Forelimb muscle (tissue), 1 donor: Measurements from ENCODE around the gene SLC24A4. TPM values are rescaled to one million over a fixed set of nuclear protein-coding genes. Genes with fewer than 3 reads are reported as not detected.

ENCODE experiments used
- DNase-seq: peaks from one replicate; pipeline ENCODE4 v3.0.0-alpha.2; 2013; ENCODE audit warnings: low read depth
- polyA plus RNA-seq: library from polyadenylated mRNA; unstranded; fragments of 120-200 nt; gene quantifications from one replicate; pipeline ENCODE4 v1.2.1, GENCODE V29; 2013; ENCODE audit not compliant: insufficient read length

SLC24A4 gene
- polyA plus RNA-seq, 1 donor = 2.1 TPM

DNA sequence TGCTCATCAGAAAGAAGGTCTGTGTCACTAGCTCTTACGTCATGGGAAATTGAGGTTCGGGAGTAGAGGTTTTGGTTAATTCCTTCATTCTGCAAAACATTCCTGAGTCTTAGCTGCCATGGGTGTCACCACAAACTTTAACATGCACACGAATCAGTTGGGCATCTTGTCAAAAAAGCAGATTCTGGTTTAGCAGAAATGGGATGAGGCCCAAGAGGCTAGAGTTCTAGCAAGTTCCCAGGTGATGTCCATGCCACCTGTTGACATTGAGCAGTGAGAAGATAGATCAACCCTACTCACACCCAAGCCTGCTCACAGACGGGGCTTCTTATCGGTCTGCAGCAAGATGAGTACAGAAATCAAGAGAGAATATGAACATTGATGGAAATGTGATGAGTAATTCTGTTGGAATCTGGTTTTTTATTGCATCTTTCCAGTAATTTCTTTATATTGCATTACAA, 179.0 kb downstream of the SLC24A4 start:
- DNase-seq = no peak

DNA sequence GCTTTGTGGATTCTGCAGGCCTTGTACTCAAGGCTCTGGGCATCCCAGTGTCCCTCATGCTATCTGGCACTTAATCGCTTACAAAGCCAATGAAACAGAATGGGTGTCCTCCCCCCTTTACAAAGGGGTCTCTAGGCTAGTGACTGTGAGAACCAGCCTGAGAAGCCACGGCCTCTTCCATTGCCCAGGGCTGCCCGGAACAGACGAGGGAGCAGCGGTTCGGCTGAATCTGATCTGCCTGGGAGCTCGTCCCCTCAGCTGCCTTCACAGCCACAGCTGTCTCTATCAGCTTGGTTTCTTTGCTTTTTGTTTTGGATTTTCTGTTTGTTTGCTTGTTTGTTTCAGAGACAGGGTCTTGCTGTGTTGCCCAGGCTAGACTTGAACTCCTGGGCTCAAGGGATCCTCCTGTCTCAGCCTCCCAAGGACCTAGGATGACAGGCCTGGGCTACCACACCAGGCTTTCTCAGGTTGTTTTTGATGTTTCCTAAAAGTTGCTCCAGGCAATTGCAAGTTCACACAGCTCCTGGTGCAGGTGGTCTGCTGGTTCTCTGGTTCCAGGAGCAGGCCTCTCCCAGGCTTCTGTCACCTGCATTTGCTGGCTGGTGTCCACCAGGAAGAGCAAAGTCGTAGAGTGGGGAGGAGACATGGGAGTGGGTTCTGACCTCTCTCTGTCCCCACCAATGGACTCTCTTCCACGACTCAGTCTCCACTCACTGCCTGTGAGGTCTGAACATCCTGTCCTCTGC, 179.7 kb downstream of the SLC24A4 start:
- DNase-seq = no peak

DNA sequence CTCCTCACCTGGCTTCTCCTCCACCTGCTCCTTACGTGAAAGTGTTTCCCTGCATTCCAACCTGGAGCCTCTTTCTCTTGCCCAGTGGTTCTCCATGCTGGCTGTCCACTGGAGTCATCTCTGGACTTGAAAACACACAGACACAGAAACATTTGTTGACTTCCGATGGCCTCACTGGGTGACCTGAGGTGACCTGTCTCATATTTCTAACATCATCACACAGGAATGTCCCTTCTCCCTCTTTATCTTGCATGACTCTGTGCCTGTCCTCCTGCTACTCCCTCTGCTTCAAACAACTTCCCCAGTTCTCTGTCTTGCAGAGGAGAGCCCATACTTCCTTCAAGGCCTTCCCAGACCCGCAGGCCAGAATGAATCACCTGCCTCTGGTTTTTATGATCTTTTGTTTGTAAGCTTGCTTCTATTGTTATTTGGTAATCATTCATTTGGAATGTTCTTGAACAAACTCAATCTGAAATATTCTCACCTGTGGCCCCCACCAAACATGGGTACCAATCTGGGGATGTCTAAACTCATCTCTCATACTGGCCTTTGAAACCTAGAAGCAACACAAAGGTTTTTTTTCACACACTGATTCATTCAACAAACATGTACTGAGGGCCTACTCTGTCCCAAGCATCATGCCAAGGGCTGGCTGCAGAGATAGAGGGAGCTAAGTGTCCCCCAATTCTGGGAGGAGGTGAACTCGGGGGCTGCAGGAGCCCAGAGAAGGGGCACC, 181.0 kb downstream of the SLC24A4 start:
- DNase-seq = no peak

DNA sequence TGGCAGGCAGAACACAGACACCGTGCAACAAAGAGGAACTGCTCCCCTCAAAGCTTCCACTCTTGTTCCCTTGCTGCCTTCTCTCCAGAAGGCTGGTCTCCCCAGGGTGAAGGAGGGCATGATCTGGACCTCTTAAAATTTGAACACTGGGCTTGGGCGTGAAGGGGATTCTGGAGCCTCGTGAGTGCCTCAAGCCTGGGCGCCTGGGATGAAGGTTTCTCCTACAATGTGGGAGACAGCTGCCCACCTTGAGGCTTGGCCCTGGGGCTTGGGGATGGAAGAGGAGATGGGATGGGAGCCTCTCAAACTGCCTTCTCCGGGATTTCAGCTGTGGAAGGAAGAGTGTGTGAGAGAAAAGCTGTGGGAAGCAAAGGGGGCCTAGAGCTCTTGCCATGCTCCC, 182.9 kb downstream of the SLC24A4 start:
- DNase-seq = no peak

DNA sequence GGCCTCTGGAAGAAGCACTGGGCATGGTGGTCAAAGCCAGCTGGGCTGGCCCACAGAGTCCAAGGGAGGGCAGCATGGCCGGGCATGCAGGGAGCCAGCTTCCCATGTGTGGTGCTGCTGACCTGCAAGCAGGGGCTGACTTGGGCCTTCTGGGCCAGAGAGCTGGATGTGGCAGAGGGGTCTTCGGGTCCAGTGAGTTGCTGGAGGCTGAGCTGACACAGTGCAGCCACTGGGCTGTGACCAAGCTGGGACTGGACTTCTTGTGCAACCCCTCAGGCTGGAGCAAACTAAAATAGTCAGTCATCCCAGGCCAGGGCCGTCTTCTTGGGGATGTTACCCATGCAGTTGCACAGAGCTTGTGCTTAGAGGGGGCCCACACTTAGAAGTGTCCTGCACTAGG, 183.3 kb downstream of the SLC24A4 start:
- no peak for DNase-seq

DNA sequence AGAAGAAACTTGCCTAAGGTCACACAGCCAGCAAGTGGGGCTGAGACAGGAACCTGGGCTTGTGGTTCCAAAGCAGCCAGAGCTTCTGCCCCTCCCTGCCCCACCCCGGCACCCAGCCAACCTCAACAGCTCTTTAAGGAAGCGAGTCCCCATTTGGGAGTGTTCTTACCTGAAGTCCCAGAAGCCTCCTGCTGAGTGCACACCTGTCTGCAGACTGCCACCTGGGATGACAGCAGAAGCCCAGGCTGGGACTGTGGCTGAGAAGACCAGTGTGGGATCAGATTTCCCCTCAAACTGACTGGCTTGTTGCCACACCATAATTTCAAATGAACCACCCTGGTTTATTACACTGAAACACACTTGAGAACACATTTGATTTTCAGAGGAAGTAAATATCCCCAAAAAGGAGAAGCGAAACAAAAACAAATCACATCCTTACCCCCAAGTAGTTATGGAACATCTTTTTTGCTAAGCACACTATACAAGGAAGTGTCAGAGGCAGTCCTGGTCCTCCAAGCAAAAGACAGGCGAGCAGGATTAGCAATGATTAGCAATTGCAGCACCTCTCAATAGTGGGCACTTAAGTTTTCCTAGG, 184.3 kb downstream of the SLC24A4 start:
- DNase-seq = no peak

DNA sequence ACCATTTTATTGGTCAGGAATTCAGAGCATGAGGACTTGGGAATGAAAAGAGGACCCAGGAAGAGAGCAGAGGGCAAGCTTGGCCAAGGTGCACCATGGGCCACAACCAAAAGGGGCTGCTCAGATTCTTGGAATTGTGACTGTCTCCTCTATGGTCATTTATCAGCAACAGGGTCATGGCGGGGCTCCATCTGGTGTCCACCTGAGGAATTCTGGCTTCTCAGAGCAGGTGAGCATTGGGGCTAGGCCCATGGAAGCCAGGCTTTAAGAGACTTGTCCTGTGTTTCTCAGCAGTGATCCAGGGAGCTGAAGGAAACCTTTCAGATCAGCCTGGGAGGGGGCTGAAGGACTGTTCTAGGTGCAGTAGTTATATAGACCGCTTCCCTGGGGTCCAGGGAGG, 188.0 kb downstream of the SLC24A4 start:
- DNase-seq = no peak

DNA sequence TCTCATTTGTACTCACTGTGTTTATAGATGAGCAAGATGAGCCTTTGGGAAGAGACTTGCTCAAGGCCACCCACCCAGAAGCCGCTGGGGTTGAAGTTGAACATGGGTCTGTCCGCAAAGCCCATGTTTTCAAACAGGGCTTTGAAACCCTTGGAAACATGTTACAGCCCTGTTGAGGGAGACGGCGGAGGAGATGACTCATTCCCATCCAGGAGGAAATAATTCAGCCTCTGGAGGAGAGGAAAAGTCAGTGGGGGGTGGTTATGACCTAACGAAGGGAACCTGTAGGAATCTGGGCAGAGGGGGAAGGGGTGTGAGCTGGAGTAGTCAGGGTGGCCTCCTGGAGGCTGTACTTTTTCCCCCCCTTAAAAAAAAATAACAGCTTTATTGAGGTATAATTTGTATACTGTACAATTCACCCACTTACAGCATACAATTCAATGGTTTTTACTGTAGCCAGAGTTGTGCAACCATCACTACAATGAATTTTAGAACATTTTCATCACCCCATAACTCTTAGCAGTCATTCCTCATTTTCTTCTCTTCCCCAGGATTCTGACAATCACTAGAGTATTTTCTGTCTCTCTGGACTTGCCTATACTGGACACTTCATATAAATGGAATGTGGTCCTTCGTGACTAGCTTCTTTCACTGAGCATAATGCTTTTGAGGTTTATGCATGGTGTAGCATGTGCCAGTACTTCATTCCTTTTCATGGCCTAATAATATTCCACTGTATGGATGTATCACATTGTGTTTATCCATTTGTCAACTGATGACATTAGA, 188.7 kb downstream of the SLC24A4 start:
- no peak for DNase-seq

DNA sequence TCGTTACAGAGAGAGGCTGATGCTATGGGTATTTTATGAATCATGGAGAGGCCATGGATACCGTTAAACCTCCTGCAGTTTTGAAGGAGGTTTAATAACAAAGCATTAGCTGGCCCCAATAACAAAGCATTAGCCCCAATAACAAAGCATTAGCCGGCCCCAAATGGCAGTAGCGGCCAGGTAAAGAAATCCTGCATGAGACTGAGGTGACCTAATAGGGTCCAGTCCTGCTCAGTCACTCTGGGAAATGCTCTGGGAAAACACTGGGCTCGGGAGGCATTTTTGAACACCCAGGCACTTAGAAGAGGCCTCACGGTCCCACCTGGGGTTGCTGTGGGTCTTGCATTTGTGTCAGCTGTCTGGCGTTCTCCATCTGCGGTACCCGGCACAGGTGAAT, 189.8 kb downstream of the SLC24A4 start:
- DNase-seq = no peak

DNA sequence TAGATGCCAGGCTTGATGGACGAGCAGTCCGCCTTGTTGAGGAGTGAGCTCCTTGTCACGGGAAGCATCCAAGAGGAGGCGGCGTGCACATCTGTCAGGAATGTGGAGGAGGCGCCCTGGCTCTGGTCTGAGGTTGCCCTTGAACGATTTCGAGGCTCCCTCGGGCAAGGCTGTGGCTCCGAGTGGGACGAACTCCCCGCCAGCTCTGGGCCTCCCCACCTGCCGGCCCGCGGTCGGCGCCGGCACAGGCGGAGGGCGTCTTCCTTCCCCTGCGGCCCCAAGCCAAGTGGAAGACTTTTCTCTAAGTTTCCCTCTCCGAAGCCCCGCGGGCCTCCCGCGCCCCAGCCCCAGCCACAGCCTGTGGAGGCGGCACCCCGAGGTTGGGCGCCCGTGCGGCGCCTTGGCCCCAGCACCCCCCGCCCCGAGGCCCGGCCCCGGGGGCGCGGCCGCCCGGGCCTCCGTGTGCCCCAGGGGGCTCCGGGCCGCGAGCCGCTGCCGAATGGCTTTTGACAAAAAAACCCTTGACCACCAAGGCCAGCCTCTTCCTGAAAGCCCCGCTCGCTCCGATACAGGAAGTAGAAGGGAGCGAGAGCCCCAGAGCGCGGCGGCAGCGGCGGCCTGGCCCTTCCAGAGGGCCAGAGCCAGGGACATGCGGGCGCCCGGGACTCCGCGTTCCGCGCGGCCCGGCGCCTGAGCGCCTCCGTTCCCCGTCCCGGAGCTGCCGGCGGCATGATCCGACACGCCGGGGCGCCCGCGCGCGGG, 190.4 kb downstream of the SLC24A4 start, which contains the start of gene RIN3:
RIN3 (plus strand) TSS at position 578 of the 762 bp plus-strand sequence; CDS start at position 730, 152 bp downstream.
- no peak for DNase-seq

DNA sequence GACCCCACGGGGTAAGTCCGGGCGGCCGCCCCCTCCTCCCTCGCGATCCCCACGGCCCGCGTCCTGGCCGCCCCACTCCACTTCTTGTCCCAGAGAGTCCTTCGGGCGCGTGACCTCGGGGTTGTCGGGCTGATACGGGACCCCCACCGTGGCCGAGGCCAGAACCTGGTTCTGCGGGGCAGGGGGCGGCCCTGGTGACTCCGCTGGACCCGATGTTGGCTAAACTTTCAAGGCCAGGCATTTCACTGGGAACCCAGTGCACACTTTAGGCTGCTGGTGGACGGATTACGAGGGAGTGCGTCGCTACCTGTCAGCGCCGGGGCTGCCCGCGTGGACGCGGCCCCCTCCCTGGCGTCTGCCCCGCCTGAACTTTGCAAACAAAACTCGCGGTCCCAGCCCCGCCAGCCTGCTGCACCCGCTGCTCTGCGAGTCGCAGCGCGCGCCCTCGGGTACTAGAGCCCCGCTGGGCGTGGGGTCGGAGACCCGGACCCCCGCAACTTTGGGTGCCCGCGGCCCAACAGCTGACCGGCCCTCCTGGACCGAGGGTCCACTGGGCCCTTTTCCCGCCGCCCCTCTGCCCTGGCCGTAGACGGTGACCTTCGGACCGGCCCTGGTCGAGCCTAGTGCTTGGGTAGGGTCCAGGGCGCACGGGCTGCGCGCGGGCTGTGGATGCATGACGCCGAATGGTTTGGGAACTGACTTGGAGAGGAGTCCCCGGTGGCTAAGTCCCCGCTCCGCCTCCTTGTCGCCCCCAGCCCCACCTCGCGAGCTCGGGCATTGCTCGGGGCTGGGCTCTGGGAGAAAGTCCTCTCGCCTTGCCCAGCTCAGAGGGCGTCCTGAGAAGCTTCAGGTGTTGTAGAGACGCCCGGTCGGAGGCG, 191.2 kb downstream of the SLC24A4 start:
- DNase-seq = no peak

DNA sequence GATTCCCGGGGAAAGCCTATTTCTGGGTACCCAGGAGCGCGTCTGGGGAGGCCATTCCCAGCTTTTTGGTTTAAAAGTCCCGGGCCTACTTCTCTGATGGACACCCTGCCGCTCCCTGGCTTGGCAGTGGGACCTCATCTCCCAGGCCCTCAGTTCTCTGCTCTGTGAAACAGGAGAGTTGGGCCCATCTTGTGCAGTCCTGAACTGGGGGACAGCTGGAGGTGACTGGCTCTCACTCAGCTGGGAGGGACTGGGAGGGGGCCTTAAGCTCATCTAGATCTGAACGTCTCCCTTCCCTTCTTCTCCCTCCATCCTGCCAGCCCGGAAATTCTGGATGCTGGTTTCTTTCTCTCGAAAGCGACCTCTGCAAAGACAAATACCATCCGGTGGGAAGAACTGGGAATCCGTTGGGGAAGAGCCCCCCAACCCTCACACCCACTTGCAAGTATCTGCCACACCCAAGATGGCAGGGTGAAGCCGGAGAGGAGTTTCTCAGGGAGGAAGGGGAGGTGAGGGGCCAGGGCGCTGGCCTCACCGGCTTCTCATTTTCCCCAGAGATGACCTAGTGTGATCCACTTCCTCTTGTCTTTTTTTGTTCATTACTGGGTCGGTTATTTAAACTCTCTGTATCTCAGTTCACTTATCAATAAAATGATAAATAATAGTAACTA, 192.0 kb downstream of the SLC24A4 start:
- DNase-seq = no peak

DNA sequence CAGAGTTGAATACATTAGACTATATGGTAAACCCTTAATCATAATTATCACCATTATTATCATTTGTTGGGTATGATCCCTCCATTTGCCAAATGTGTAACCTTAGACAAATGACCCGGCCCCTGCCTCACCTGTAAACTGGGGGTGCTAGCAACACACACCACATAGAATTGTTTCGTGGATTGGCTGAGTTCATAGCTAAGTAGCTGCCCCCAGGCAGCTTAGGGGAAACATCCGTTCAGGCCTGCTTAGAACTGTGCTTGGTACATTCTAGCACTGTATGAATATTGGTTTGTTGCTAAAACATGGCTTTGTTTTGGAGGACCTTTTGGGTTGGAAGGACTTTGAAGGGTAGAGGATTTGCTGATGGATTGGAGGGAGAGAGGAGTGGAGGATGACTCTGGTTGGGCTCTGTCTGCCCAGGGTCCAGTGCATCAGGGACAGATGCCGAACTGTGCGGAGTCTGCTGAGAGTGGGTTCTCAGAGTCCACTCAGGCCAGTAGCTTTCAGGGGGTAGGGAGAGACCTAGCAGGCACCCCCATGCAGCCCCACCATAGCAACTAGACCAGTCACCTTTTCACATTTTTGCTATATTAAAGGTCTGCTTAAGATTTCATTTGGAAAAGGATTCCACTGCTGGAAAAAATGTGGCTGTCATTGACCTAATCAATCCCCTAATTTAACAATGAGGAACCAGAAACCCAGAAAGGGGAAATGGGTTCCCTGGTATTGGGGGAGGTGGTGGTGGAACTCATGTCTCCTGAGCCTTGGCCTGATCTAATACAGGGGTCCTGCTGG, 192.8 kb downstream of the SLC24A4 start:
- DNase-seq = no peak

DNA sequence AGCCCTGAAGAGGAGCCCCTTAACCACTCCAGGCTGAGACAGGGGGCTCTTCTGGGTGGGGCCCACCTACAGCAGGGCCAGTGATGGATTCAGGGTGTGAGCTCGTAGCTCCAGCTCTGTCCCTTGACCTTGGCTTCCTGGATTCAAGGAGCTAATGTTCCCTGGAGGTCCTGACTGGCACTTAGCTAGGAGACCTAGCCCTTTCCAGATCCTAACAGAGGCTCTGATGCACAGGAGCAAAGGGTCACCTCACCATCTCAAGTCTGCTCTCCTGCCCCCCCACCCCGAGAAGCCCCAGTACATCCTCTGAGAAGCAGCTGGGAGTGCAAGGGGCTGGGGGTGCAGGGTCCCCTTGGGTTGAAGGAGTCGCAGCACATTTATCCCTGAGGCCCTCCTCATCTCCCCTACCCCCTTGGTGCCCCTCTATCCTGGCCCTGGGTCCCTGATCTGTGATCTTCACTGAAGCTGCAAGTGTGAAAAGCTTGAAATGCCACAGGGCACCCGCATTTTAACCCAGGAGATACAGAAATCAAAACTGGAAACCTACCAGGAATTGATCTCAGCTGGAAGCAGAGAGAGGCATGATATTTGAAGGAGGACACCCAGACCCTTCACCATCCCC, 193.5 kb downstream of the SLC24A4 start:
- no peak for DNase-seq

DNA sequence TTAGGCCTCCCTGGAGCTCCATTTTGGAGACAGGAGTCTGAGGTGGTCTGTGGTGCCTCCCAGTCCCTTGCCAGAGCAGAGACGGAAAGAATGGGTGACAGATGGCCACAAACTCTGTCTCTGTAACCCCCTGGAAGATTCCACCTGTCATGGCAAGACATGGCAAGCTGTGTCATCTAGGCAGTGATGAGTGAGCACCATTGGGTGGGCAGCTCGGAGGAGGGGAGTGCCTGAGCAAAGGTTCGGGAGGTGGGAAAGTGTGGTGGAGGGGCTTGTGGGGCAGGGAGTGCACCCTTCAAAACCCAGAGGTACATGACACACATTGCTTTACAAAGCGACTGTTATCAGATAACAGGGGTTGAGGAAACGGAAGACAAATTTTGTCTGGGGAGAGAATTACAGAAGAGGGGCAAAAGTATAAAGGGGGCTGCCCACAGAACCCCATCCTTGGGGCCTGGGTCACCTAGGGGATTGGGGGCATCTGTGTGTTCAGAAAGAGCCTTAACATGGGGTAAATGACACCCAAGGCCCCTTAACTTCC, 194.1 kb downstream of the SLC24A4 start:
- no peak for DNase-seq

DNA sequence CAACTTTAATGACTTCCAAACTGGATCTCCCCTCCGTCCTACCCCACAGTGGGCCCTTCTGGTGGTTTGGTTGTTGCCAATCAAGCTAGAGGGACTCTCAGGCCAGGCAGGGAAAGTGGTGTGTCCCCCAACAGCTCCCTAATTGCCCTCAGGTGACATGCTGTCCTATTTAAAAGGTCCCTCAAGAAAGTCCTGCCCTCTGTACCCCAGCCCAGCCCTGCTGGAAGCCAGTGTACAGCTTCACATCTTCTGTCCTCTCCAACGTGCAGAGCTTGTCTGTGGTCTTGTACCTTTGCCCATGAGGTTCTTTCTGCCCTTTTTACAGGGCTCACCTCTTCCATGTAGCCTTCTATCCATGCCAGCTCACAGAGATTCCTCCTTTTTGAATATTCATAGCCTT, 194.8 kb downstream of the SLC24A4 start:
- DNase-seq = no peak

DNA sequence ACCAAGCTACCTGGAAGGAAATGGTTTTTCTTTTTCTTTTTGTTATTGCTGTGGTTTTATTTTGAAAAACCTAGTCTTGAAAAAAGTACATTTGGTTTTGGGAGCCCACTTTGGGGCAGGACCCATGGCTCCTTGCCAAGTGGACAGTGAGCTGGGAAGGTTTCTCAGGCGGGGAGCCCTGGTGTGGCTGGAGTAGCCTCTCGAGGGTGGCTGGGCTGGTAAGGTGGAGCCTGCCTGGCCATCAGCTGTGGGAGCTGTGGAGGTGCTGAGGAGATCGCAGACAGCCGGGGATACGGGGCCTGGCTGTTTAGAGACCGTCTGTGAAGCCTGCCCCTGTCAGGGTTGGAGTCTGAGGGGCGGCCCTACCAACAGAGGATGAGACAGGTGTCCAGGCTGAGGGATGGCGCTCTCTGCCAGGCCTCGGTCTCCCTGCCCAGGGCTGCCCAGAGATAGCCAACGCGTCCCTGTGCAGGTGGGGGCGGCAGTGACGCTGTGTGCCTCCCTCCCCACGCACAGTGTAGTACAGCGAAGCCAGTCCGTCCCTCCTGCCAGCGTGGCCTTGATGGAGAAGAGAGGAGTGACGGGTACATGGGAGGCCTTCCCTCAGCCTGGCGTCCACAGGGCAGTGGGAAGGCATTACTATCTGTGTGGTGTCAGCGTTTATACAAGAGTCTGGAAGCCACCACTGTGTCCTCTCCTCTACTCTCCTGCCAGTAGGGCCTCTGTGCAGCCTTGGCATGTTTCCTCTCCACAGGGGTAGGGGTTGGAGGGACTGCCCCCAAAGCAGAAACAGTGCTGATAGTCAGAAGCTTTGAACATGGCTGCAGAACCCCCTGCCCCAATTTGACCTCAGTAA, 196.5 kb downstream of the SLC24A4 start:
- no peak for DNase-seq
